Renal cortical epithelial cell (primary cell): ENCODE data around the gene SLC19A1. TPM values are rescaled to one million over a fixed set of nuclear protein-coding genes. Genes with fewer than 3 reads are reported as not detected.
"Not testable (repeated sequence)": the region's sequence is repeated elsewhere in the genome, so short reads cannot be mapped to it uniquely, and the experiment has no call there.

Source experiments
- DNase-seq: peaks from one replicate; pipeline ENCODE4 v3.0.0-alpha.2; 2011; ENCODE audit warnings: low read depth
- total RNA-seq: library from RNA; depleted of rRNA; stranded (reverse); fragments of >200 nt; gene quantifications from 2 replicates; pipeline ENCODE4 v1.2.3, GENCODE V29; 2014

SLC19A1 gene
- total RNA-seq, 1 donor from 2014 or later = 8.2 TPM

DNA sequence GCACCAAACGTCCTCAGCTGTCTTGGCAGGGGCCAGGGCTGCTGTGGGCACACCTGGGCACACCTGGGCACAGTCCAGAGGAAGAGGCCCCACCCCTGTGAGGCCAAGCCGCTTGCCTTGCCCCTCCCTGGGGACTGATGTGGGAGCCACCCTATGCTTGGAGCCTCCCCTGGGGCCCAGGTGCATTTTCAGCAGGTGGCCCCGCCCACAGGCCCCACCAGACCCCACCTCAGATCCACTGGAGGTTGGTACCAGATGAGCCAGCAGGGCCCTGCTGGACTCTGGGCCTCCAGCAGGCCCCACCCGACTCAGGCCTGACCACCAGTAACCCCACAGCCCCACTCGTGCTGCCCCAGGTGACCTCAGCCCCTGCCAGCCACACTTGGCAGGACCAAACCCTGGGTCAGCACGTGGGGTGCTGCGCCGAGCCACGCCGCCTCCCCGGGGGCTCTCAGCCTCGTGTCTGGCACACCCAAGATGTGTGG is 8.8 kb downstream of the SLC19A1 start:
- DNase-seq = no peak

DNA sequence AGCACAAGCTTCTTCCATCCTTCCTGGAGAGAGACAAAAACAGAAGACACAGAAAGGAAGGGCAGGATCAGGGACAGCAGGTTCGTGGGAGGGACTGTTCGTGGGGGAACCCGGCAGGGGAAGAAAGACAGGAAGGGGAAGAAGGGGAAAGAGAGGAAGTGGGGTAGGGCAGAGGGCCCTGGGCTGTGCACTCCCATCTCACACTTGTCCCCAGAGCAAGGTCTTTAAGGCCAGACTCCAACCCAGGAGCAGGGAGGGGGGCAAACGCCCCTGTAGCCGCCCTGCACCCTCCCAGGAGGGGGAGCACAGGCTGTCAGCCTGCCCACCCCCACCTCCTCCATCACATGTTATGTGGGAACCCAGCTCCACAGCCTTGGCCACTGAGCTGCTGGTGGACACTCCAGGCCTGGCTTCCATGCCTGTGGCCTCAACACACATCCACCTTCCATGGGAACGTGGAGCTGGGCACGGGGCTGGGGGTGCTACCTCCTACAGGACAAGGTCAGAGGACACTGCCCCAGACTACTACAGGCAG is 9.3 kb downstream of the SLC19A1 start:
- DNase-seq = no peak

DNA sequence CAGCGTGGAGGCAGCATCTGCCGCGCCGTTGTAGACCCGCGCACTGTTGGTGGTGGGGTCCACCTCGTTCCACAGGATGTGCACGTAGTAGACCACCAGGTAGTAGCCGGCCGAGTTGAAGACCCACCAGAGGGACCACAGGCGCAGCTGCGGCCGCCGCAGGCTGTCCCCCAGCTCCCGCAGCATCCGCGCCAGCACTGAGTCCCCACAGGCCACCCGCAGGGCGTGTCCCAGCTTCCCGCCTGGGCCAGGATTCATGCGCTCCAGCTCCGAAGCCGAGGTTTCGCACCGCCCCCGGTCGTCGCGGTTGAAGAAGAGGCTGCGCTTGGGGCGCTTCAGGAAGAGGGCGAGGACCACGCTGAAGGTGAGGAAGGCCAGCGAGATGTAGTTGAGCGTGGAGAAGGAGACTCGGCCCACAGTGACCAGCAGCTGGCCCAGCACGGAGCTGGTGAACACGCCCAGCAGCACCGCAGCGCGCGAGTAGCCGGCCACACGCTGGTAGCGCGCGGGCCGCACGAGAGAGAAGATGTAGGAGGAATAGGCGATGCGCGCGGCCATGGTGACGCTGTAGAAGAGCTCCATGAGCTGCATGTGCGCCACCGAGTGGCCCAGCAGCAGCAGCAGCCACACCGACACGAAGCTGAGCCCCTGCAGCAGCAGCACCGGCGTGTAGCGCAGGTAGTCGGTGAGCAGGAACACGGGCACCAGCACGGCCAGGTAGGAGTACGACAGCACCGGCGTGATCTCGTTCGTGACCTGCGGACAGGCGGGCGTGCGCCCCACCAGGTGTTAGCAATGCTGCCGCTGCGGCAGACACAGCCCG is 10.6 kb downstream of the SLC19A1 start:
- no peak for DNase-seq

DNA sequence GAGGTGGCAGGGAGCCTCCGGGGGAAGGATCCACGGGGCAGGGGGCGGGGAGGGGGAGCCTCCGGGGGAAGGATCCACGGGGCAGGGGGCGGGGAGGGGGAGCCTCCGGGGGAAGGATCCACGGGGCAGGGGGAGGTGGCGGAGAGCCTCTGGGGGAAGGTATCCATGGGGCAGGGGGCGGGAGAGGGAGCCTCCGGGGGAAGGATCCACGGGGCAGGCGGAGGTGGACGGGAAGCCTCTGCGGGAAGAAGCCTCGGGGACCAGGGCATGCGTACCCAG is 11.2 kb downstream of the SLC19A1 start:
- not testable (repeated sequence) for DNase-seq

DNA sequence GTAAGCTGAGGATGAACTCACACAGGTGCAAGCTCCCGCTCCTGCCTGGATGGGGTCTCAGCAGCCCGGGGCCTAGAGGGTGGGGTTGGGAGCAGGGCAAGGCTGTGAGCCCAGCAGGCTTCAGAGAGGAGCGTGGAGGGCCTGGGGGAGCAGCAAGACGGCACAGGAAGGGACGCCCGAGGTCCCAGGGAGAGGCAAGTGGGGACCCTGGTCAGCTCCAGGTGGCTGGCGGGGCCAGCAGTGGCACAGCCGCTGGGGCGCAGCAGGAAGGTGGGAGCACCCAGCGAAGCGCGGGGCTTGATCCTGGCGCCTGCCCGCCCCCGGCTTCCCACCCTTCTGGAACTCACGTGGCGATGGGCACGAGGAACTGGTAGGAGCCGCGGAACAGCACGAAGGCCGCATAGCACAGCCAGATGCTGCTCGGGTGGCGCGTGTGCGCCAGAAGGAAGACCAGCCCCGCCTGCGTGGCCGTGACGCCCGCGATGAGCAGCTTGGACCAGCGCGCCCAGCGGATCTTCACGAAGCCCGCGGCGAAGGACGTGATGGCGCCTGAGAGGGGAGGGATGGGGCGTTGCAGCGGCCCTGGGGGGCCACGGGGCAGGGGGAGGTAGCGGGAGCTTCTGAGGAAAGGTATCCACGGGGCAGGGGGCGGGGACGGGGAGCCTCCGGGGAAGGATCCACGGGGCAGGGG is 11.7 kb downstream of the SLC19A1 start:
- no peak for DNase-seq

DNA sequence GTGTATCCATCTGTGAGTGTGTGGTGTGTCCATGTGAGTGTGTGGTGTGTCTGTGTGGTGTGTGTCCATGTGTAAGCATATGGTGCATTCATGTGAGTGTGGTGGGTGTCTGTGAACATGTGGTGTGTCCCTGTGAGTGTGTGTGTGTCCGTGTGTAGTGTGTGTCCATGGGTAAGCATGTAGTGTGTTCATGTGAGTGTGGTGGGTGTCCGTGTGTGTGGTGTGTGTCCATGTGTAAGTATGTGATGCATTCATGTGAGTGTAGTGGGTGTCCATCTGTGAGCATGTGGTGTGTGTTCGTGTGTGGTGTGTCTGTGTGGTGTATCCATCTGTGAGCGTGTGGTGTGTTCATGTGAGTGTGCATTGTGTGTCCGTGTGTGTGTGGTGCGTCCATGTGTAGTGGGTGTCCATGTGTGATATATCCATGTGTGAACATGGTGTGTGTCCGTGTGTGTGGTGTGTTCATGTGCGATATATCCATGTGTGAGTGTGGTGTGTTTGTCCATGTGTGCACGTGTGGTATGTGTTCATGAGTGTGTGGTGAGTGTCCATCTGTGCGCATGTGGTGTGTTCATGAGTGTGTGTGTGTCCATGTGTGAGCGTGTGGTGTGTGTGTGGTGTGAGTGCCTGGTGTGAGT is 12.3 kb downstream of the SLC19A1 start:
- DNase-seq = no peak

DNA sequence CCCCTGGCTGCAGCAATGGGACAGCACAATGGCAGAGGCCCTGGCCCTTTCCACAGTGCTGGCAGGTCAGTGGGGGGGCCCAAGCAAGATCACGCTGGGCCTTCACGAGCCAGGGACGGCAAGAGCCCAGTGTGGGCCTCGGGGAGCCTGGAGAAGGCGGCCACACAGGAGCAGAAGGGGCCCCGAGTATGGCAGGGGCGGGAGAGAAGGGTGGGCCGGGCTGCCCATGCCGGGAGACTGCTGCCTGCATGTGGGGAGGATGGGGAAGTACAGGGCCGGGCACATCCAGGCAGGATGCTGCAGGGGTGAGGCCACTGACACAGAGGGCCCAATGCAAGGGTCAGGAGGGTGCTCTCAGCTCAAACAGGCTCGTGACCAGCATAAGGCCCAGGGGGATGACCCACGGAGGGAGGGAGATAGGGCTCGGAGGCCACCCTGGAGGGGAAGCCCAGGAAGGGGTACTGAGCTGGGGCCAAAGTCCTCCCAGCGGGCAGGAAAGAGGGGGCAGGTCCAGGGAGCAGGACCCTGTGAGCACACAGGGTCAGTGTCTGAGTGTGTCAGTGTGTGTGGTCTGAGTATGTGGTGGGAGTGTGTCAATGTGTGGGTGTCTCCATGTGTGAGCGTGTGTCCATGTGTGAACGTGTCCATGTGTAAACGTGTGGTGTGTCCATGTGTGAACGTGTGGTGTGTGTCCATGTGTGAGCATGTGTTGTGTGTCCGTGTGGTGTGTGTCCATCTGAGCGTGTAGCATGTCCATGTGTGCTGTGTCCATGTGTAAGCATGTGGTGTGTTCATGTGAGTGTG is 13.1 kb downstream of the SLC19A1 start:
- no peak for DNase-seq

DNA sequence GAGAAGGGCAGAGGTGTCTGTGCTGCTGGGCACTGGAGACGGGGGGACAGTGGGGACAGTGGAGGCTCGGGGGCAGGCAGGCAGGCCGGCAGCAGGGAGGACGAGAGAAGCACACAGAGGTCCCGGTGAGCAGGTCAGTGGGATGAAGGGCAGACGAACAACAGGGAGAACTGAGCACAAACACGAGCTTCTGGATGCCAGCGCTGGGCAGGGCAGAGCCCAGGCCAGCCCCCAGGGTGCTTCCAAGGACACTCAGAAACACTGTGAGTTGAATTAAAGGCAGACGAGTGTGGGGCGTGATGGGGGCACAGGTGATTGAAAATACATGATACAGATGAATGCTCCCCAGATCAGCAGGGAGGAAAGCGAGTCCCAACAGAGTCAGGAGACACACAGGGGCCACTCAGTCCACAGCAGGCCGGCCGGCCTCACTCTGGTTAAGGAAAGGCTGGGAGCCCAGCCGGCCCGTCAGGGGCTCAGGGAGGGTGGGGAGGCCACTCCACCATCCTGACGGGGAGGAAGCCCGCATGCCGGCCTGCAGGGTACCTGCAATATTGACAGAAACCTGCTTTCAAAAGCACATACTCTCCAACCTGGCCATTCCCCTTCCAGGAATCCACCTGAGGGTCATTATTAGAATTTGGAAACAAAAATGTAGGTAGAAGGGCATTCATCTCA is 14.1 kb downstream of the SLC19A1 start:
- DNase-seq = no peak

DNA sequence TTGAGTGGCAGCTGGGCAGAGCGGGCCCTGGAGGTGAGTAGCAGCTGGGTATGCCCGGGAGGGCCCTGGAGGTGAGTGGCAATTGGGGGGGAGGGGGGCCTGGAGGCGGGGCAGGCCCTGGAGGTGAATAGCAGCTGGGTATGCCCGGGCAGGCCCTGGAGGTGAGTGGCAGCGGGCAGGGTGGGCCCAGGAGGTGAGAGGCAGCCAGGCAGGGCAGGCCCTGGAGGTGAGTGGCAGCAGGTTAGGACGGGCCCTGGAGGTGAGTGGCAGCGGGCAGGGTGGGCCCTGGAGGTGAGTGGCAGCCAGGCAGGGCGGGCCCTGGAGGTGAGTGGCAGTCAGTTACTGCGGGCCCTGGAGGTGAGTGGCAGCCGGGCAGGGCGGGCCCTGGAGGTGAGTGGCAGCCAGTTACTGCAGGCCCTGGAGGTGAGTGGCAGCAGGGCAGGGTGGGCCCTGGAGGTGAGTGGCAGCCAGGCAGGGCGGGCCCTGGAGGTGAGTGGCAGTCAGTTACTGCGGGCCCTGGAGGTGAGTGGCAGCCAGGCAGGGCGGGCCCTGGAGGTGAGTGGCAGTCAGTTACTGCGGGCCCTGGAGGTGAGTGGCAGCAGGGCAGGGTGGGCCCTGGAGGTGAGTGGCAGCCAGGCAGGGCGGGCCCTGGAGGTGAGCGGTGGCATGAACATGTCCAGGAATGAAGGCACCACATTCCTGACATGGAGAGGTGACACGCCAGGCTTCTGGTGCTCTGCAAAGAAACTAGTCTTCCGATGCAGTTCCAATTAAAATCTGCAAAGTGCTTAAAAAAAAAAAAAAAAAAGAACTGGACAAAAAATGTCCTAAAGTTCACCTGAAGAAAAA is 14.9 kb downstream of the SLC19A1 start:
- not testable (repeated sequence) for DNase-seq

DNA sequence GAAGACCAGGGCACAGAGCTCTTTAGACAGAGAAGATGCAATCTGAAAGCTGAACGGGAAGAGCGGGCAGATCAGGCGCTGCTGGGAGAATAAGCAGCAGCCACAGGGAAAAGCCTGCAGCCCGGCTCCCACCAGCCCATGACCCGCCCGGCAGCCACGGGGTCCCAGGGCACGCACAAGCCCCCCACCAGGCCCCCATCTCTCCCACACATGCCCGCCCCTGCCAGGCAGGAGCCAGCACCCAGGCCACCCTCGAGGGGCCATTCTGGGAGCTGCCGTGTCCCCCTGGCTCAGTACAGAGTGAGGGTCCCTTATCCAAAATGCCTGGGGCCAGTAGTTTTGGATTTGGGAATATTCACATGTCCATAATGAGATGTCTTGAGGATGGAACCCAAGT is 16.3 kb downstream of the SLC19A1 start:
- no peak for DNase-seq

DNA sequence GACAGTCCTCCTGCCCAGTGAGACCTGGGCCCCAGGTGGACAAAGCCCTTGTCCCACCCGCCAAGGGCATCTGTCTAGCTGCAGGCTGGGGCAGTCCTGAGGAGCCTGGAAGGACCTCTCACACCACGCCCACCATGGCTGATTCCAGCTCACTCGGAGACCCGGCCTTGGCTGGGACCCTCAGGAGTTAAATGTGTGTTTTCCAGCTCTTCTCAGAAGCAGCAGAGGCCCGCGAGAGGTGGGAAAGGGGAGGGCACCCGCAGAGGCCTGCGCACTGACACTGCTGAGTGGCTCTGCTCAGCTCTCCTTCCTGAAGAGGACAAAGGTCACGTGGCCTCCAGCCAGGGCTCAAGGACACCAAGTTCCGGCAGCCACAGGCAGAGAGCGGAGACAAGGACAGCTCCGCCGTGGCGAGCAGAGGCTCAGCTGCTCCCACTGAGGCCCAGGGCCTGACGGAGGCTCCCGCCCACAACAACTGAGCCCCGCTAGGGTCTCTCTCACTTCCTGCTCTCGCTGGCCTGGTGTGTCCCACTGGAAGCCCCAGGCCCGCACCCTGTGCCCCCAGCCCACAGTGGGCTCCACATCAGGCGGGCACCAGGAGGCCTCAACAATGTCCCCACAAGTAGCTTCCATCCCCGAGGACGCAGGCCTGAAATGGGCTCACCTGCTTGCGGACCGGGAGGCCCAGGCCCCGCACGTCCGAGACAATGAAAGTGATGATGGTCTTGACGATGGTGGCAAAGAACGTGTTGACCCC is 16.9 kb downstream of the SLC19A1 start:
- DNase-seq = no peak

DNA sequence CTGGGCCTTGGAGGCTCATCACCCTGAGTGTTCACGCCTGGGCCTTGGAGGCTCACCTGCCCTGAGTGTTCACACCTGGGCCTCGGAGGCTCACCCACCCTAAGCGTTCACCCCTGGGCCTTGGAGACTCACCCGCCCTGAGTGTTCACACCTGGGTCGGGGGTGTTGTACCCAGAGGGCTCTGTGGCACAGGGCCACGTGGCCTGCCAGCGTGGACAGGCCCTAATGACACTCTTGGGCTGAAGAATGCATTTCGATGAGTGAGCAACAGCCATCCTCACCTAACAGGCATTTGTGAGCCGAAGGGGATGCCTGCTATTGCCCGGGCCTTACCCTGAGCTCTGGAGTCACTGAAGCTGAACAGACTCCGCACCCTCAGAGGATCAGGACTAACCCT is 17.5 kb downstream of the SLC19A1 start:
- no peak for DNase-seq

DNA sequence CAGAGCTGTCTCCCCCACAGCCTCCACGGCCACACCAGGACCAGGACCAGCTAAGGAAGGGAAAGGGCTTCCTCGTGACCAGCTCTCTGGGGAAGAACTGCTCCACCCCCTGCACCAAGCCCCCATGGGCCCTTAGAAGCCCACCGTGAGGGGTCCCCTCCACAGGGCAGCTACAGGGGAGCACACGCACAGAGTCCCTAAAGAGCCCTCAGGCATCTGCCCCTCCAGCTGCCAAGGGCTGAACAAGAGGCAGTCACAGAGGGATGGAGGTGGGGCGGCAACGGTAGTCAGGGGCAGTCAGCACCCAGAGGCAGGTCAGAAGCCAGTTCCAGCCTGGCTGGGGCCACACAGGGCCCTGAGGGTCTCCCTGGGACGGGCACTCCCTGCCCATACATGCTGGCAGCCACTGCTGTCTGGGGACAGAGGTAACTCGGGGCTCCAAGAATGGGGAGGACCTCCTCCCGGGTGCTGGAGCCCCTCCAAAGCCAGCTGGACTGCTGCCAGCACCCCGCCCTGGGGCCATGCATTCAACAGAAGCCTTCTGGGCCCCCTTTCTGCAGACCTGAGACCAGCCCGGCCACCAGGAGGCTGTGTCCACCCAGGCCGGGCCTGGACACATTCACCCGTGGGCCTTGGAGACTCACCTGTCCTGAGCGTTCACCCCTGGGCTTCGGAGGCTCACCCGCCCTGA is 18.7 kb downstream of the SLC19A1 start:
- DNase-seq = no peak

DNA sequence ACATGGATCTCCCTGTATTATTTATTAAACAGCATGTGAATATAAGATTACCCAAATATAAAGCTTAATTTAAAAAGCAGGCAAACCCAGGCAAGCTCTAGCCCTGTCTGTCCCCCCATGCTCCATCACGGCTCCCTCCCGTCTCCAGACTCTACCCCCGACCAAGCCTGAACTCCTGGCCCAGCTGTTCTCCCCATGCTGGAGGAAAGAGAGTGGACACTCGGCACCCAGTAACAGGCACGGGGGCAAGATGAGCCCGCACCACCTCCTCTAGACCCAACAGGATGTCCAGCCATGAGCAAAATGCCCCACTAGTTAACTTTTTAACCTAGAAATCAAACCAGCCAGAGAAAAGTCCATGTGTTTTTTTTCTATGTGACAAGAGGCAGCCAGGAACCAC is 19.3 kb downstream of the SLC19A1 start:
- no peak for DNase-seq

DNA sequence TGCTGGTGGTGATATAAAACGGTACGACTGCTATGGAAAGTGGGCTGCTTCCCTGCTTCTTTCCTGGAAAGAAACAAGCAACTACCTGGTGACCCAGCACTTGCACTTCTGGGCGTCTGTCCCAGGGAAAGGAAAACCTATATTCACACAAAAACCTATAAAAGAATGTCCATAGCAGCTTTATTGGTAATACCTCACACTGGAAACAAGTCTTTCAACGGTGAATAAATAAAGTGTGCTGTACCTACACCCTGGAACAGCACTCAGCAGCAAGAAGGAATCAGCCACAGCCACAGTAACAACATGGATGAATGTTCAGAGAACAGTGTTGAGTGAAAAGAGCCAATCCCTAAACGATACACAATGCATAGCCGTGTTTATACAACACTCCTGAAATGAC is 19.9 kb downstream of the SLC19A1 start:
- no peak for DNase-seq

DNA sequence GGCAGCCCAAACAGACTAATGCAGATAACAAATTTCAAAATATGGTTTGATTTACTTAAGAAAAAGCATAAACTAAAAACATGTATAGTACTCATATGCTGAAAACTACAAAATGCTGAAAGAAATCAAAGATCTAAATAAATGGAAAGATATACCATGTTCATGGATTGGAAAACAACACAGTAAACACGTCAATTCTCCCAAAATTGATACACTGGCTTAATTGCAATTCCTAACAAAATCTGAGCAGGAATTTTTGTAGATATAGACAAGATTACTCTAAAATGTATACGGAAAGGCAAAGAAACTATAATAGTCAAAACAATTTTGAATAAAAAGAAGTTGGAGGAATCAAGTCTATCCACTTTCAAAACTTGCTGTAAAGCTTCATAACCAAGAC is 21.0 kb downstream of the SLC19A1 start:
- no peak for DNase-seq

DNA sequence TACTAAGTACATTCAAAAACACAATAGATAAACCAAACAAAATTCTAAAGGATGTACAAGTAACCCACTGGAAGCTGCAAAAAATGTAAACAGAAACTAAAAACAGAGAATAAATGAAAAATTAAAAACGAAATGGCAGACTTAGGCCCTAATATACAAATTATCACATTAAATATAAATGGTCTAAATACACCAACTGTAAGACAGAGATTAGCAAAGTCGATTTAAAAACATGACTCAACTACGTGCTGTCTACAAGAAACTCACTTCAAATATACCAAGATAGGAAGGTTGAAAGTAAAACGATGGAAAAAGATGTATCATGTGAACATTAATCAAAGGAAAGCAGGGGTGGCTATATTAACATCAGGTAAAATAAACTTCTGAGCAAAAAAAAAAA is 23.1 kb downstream of the SLC19A1 start:
- DNase-seq = no peak

DNA sequence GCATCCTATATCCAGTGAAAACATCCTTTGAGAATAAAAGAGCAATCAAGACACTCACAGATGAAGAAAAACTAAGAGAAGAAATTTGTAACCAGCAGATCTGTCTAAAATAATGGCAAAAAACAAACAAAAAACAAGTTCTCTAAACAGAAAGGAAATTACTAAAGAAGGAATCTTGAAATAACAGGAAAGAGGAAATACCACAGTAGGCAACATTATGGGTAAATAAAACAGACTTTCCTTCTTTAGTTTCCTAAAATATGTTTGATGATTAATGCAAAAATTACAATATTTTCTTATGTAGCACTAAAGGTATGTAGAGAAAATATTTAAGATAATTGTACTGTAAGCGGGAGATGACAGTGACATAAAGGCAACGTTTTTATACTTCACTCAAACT is 23.5 kb downstream of the SLC19A1 start:
- DNase-seq = no peak
